ENCODE results near the gene RXRA.

The RXRA gene

DNA sequence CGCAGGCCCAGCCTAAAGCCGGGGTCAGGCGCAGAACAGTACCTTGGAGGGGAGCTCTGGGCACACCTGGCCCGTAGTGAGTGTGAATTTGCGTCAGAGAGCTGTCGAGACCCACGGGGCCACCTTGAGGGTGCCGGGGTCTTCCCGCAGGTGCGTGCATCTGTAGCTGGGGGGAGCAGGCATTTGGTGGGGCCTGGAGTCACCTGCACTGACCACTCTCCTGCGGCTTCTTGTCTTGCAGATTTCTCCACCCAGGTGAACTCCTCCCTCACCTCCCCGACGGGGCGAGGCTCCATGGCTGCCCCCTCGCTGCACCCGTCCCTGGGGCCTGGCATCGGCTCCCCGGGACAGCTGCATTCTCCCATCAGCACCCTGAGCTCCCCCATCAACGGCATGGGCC lies 75.1 kb downstream of the RXRA start:
- DNase-seq (ENCODE audit: low read depth in 2 of 2), result no peak

GRCh38 chr9:134402182-134402581 lies 75.9 kb downstream of the RXRA start:
- no peak for DNase-seq (ENCODE audit: low read depth in 2 of 2)

GRCh38 chr9:134403292-134403681 lies 77.0 kb downstream of the RXRA start:
- DNase-seq (ENCODE audit: low read depth in 2 of 2), result no peak

- peak in 1 of 2 donors; percentile 20 for DNase-seq (ENCODE audit: low read depth in 2 of 2)
Measured at GRCh38 chr9:134403682-134404301, 77.5 kb downstream of the RXRA start.

- DNase-seq (ENCODE audit: low read depth in 2 of 2), result no peak
Measured at GRCh38 chr9:134404376-134405358, 78.4 kb downstream of the RXRA start.

DNA sequence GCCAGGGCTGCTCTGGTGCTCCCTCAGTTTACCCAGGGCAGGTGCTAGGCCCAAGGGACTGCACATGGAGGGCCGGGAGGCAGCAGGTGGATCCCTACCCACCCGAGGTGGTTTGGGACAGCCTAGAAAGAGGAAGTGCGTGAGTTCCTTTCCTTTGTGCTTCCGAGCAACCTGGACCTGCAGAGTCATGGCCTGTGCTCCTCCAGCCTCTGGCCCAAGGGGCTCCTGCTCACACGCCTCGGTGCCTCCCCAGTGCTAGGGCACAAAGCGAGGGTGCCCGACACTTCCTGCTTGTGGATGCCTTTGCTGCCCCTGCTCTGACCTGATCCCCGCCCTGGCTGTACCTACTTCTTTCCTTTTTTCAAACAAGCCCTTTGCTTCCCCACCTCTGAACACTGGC lies 79.3 kb downstream of the RXRA start:
- DNase-seq (ENCODE audit: low read depth in 2 of 2), result no peak

GRCh38 chr9:134406366-134407120 lies 80.3 kb downstream of the RXRA start:
- DNase-seq (ENCODE audit: low read depth in 2 of 2), result no peak

DNA sequence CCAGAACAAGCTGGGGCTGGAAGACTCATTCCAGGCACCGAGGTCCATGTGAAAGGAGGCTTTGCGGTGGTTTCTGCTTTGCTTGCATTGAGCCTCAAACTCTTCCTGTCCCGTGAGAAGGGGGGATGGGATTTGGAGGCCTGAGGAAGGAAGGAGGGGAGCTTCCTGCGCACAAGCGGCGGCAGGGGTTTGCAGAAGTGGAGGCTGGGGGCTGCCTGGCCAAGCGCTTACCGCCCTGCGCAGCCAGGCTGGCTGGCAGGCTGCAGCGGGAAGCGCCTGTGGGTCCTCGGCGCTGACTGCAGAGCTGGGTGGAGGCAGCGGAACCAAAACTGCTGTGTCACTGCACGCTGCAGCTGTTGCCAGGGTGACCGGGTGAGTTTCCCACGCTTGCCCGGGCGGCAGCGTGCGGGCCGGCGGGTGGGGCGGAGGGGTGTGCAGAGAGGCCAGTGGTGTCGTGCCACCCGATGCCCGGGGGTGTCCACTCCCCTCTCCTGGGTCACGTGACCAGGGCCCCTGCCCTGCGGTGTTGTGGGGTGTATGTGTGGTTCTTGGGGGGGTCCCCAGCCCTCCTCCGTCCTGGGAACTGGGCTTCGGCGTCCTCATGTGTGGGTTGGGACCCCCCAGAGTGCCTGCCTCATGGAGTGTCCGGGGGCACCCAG lies 81.0 kb downstream of the RXRA start:
- DNase-seq (ENCODE audit: low read depth in 2 of 2), result peak; percentile 66 to 67

GRCh38 chr9:134408389-134408788 lies 82.1 kb downstream of the RXRA start:
- no peak for DNase-seq (ENCODE audit: low read depth in 2 of 2)

GRCh38 chr9:134408939-134409737 lies 82.9 kb downstream of the RXRA start:
- DNase-seq (ENCODE audit: low read depth in 2 of 2), result no peak

GRCh38 chr9:134410071-134410834 lies 84.0 kb downstream of the RXRA start:
- DNase-seq (ENCODE audit: low read depth in 2 of 2), result no peak

- no peak for DNase-seq (ENCODE audit: low read depth in 2 of 2)
Measured at GRCh38 chr9:134410835-134411217, 84.6 kb downstream of the RXRA start.

DNA sequence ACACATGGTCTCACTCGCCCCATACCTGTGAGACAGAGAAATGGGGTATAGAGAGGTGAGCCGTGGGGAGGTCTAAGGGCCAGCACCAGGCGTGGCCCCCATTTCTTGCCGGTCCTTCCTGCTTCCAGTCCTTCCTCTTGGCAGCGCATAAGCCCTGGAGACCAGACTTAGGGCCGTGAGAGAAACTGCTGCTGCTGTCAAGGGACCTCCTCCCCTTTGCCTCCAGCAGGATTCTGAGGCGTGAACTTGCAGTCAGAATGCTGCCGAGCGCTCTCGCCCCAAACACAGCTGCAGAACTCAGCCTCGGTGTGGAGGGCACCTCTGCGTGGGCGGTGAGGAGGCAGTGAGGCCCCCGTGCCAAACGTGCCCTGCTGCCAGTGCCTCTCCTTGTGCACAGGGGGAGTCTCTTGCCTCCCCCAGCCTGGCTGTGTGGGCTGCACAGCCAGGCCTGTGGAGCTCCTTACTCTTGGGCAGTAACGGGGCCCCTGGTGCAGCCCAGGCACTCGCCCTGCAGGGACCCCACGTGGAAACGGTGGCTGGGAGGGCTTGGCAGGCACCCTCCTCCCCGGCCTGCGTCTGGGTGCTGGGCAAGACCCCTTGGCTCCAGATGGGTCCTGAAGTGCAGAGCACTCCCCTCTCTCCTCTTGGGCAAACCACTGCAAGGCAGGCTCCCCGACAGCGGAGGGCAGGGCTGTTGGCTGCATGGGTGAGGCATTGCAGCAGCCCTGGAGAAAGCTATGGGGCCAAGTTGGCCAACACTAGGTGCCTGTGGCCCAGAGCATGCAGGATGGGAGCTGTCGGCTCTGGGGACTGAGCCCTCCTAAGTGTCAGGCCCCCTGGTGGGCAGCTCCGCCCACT lies 85.4 kb downstream of the RXRA start:
- DNase-seq (ENCODE audit: low read depth in 2 of 2), result no peak

DNA sequence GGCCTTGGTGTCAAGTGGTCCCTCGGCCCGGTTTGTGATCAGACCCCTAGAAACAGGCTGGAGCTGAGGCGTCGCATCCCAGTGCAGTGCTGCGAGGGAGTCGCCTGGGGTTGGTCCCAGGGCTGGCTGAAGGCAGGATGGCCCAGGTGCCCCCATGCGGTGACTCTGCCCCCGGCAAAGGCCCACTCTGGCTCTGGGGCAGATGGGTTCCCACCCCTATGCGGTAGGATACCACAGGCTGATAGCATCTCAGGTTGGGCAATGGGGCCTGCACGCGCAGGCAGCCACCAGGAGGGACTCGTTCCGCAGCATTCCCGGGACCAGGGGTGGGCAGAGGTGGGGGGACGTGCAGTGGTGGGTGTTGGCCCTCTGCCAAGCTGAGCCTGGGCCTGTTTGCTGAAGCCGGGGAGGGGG lies 86.0 kb downstream of the RXRA start:
- no peak for DNase-seq (ENCODE audit: low read depth in 2 of 2)

GRCh38 chr9:134413112-134413715 lies 87.0 kb downstream of the RXRA start:
- no peak for DNase-seq (ENCODE audit: low read depth in 2 of 2)

- DNase-seq (ENCODE audit: low read depth in 2 of 2), result no peak
Measured at GRCh38 chr9:134413890-134414623, 87.8 kb downstream of the RXRA start.

DNA sequence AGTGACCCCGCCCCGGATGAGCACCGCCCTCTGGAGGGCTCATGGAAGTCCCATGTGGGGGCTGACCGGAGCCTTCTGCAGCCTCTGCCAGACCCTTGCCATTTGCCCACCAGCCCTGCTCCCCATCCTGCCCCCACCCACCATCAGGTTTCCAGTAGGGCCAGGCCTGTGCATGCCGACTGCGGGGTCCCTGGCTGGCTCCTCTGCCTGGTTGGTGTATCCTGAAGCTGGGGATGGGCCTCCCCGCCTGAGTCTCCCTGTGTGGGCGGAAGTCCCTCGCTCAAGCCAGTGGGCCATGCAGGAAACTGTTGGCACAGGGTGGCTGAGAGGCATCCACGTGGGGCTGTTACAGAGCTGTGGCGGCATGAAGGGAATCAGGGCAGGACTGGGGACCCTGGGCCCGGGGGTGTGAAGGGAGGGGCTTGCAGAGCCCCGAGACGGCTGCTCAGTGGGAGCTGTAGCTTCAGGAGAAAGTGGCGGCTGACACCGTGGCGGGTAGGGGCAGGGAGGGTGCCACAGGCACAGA lies 88.7 kb downstream of the RXRA start:
- no peak for DNase-seq (ENCODE audit: low read depth in 2 of 2)
